ENCODE results near the gene CLP1. TPM values are rescaled to one million over a fixed set of nuclear protein-coding genes. Genes with fewer than 3 reads are reported as not detected.
"Not testable (repeated sequence)": the region's sequence is repeated elsewhere in the genome, so short reads cannot be mapped to it uniquely, and the experiment has no call there.

CLP1 gene
- polyA plus RNA-seq, 3 donors = 7.6 to 17.9 (median 12.9) TPM

DNA sequence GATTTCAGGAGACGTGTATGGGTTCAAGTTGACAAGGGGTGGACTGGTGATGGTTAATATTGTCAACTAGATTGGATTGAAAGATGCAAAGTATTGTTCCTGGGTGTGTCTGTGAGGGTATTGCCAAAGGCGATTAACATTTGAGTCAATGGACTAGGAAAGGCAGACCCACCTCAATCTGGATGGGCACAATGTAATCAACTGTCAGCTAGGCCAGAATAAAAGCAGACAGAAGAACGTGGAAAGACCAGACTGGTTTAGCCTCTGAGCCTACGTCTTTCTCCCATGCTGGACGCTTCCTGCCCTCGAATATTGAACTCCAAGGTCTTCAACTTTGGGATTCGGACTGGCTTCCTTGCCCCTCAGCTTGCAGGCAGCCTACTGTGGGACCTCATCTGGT, 6.2 kb upstream of the CLP1 start:
- H3K4me1 Mint-ChIP-seq = peaks cover 65% of the 10 kb centered on the region
- intact Hi-C loops (cut with micrococcal nuclease) = no loop called here
- H3K27ac Mint-ChIP-seq = peak overlapping the region in 1 of 7 donors; percentile 62

DNA sequence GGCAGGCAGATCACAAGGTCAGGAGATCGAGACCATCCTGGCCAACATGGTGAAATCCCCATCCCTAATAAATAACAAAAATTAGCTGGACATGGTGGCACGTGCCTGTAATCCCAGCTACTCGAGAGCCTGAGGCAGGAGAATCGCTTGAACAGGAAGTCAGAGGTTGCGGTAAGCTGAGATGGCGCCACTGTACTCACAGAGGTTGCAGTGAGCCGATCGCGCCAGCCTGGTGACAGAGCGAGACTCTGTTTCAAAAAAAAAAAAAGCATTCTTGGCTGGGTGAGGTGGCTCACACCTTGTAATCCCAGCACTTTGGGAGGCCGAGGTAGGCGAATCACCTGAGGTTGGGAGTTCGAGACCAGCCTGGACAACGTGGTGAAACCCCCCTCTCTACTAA, 5.3 kb upstream of the CLP1 start:
- Histone ChIP-seq H3K27ac (ENCODE audit: low read depth in 1 of 2, low read length in 2 of 2) (peak overlapping the region; percentile 8 to 62), H3K4me2 (replicated peaks; ENCODE audit: extremely low read depth, low read length, poor library complexity, severe bottlenecking) (peak overlapping the region; percentile 47), H3K4me3 (replicated peaks in 1 of 3; ENCODE audit: low read depth in 2 of 3, low read length in 3 of 3) (peak overlapping the region in 1 of 3 experiments; percentile 14), H3K27me3 (ENCODE audit: control insufficient read depth in 2 of 2, insufficient read depth in 2 of 2, low read length in 2 of 2) (peaks cover 21 to 23% of the 10 kb centered on the region in 2 donors), H3K4me1 (ENCODE audit: control insufficient read depth in 1 of 2, insufficient read depth in 2 of 2, low read length in 2 of 2) (peaks cover 55 to 57% of the 10 kb centered on the region in 2 donors)
- H2AFZ ChIP-seq (ENCODE audit: insufficient read depth, low read depth, low read length, poor library complexity, severe bottlenecking); H3K36me3 ChIP-seq (replicated peaks in 1 of 2; ENCODE audit: control insufficient read depth in 1 of 2, insufficient read depth in 2 of 2, low read length in 2 of 2); H3K9me3 ChIP-seq (replicated peaks in 1 of 2; ENCODE audit: control insufficient read depth in 1 of 2, insufficient read depth in 1 of 2, low read length in 2 of 2); H3K36me3 Mint-ChIP-seq; H3K9ac ChIP-seq (ENCODE audit: insufficient read depth, low read length, poor library complexity, severe bottlenecking); H4K20me1 ChIP-seq (ENCODE audit: insufficient read depth, low read length); H3K79me2 ChIP-seq (ENCODE audit: insufficient read depth, low read length): not testable (repeated sequence)
- peaks cover 61% of the 10 kb centered on the region for H3K4me1 Mint-ChIP-seq
- peak in 2 of 3 donors; percentile 47 to 56 for DNase-seq
- intact Hi-C loops (cut with micrococcal nuclease) = loop anchor here in 1 of 2 donors (2.0 kb wide), 1 partner anchor 15 kb away; no protein-coding TSS in a partner anchor
- peak overlapping the region in 6 of 7 donors; percentile 36 to 88 (median 86) for H3K27ac Mint-ChIP-seq
- peaks cover 0 to 15% (median 6%) of the 10 kb centered on the region in 7 donors for H3K9me3 Mint-ChIP-seq
- H3K27me3 Mint-ChIP-seq (ENCODE audit: low read depth in 3 of 3) = peaks cover 27 to 36% (median 30%) of the 10 kb centered on the region in 3 donors
- WGBS (ENCODE audit: insufficient coverage) = 40% methylated on average over 6 of the region's 14 CpGs
- peak overlapping the region; percentile 21 to 63 for H3K4me3 Mint-ChIP-seq

More for the DNA sequence above, 6.2 kb upstream of the CLP1 start:
- Histone ChIP-seq H3K4me2 (replicated peaks; ENCODE audit: extremely low read depth, low read length, poor library complexity, severe bottlenecking) (no peak overlapping the region), H3K4me3 (replicated peaks in 1 of 3; ENCODE audit: low read depth in 2 of 3, low read length in 3 of 3) (no peak overlapping the region), H3K27ac (ENCODE audit: low read depth in 1 of 2, low read length in 2 of 2) (no peak overlapping the region), H3K79me2 (ENCODE audit: insufficient read depth, low read length) (no peaks in the 10 kb centered on the region), H3K4me1 (ENCODE audit: control insufficient read depth in 1 of 2, insufficient read depth in 2 of 2, low read length in 2 of 2) (peaks cover 56 to 59% of the 10 kb centered on the region in 2 donors), H4K20me1 (ENCODE audit: insufficient read depth, low read length) (no peaks in the 10 kb centered on the region), H3K36me3 (replicated peaks in 1 of 2; ENCODE audit: control insufficient read depth in 1 of 2, insufficient read depth in 2 of 2, low read length in 2 of 2) (no peaks in the 10 kb centered on the region), H2AFZ (ENCODE audit: insufficient read depth, low read depth, low read length, poor library complexity, severe bottlenecking) (no peak overlapping the region), H3K9me3 (replicated peaks in 1 of 2; ENCODE audit: control insufficient read depth in 1 of 2, insufficient read depth in 1 of 2, low read length in 2 of 2) (peaks cover 3 to 17% of the 10 kb centered on the region in 2 donors), H3K27me3 (ENCODE audit: control insufficient read depth in 2 of 2, insufficient read depth in 2 of 2, low read length in 2 of 2) (peaks cover 29 to 31% of the 10 kb centered on the region in 2 donors), H3K9ac (ENCODE audit: insufficient read depth, low read length, poor library complexity, severe bottlenecking) (no peak overlapping the region)
- 89% methylated on average over 6 of the region's 7 CpGs for WGBS (ENCODE audit: insufficient coverage)
- TF ChIP-seq, protein P1, sequence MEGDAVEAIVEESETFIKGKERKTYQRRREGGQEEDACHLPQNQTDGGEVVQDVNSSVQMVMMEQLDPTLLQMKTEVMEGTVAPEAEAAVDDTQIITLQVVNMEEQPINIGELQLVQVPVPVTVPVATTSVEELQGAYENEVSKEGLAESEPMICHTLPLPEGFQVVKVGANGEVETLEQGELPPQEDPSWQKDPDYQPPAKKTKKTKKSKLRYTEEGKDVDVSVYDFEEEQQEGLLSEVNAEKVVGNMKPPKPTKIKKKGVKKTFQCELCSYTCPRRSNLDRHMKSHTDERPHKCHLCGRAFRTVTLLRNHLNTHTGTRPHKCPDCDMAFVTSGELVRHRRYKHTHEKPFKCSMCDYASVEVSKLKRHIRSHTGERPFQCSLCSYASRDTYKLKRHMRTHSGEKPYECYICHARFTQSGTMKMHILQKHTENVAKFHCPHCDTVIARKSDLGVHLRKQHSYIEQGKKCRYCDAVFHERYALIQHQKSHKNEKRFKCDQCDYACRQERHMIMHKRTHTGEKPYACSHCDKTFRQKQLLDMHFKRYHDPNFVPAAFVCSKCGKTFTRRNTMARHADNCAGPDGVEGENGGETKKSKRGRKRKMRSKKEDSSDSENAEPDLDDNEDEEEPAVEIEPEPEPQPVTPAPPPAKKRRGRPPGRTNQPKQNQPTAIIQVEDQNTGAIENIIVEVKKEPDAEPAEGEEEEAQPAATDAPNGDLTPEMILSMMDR (IDR thresholded peaks at IDR 0.05) = no peak
- no peak overlapping the region for H3K4me3 Mint-ChIP-seq
- H3K27me3 Mint-ChIP-seq (ENCODE audit: low read depth in 3 of 3) = peaks cover 36 to 43% (median 38%) of the 10 kb centered on the region in 3 donors
- peaks cover 0 to 19% (median 13%) of the 10 kb centered on the region in 7 donors for H3K9me3 Mint-ChIP-seq
- no peak for DNase-seq
- H3K36me3 Mint-ChIP-seq = peaks cover 0 to 15% of the 10 kb centered on the region in 2 donors
